Measurements from ENCODE around the gene STOM. TPM values are rescaled to one million over a fixed set of nuclear protein-coding genes. Genes with fewer than 3 reads are reported as not detected.

Gene STOM
- total RNA-seq, 1 donor from 2014 or later, result 11.0 TPM

- no peak overlapping the region for H3K27ac Mint-ChIP-seq
- TF ChIP-seq CTCF (IDR thresholded peaks at IDR 0.05; ENCODE audit: unreplicated experiment), result no peak
- no peaks in the 10 kb centered on the region for H3K9me3 Mint-ChIP-seq (ENCODE audit: low read depth)
- H3K27me3 Mint-ChIP-seq, result no peaks in the 10 kb centered on the region
- H3K4me3 Mint-ChIP-seq (ENCODE audit: low read depth), result no peak overlapping the region
- no peaks in the 10 kb centered on the region for H3K36me3 Mint-ChIP-seq (ENCODE audit: insufficient read depth)
- H3K4me1 Mint-ChIP-seq (ENCODE audit: low read depth), result peaks cover 9% of the 10 kb centered on the region
- no peak for DNase-seq (ENCODE audit: low spot score, unreplicated experiment)
Measured at GRCh38 chr9:121390372-121390771, 20.3 kb upstream of the STOM start.

GRCh38 chr9:121388140-121388905 lies 18.3 kb upstream of the STOM start:
- DNase-seq (ENCODE audit: low spot score, unreplicated experiment), result no peak
- peaks cover 9% of the 10 kb centered on the region for H3K4me1 Mint-ChIP-seq (ENCODE audit: low read depth)
- TF ChIP-seq CTCF (IDR thresholded peaks at IDR 0.05; ENCODE audit: unreplicated experiment), result no peak

GRCh38 chr9:121386442-121387175 lies 16.6 kb upstream of the STOM start:
- no peaks in the 10 kb centered on the region for H3K9me3 Mint-ChIP-seq (ENCODE audit: low read depth)
- H3K4me3 Mint-ChIP-seq (ENCODE audit: low read depth), result no peak overlapping the region
- H3K4me1 Mint-ChIP-seq (ENCODE audit: low read depth), result peaks cover 9% of the 10 kb centered on the region
- no peak for TF ChIP-seq CTCF (IDR thresholded peaks at IDR 0.05; ENCODE audit: unreplicated experiment)
- H3K36me3 Mint-ChIP-seq (ENCODE audit: insufficient read depth), result no peaks in the 10 kb centered on the region
- H3K27ac Mint-ChIP-seq, result no peak overlapping the region
- DNase-seq (ENCODE audit: low spot score, unreplicated experiment), result no peak
- H3K27me3 Mint-ChIP-seq, result no peaks in the 10 kb centered on the region

More at GRCh38 chr9:121388140-121388905, 18.3 kb upstream of the STOM start:
- Mint-ChIP-seq H3K27me3 (no peaks in the 10 kb centered on the region), H3K4me3 (ENCODE audit: low read depth) (no peak overlapping the region), H3K36me3 (ENCODE audit: insufficient read depth) (no peaks in the 10 kb centered on the region), H3K9me3 (ENCODE audit: low read depth) (no peaks in the 10 kb centered on the region), H3K27ac (no peak overlapping the region)

- DNase-seq (ENCODE audit: low spot score, unreplicated experiment), result no peak
- H3K36me3 Mint-ChIP-seq (ENCODE audit: insufficient read depth), result no peaks in the 10 kb centered on the region
- no peak overlapping the region for H3K4me3 Mint-ChIP-seq (ENCODE audit: low read depth)
- no peaks in the 10 kb centered on the region for H3K9me3 Mint-ChIP-seq (ENCODE audit: low read depth)
- H3K27ac Mint-ChIP-seq, result no peak overlapping the region
- H3K4me1 Mint-ChIP-seq (ENCODE audit: low read depth), result peaks cover 12% of the 10 kb centered on the region
- no peaks in the 10 kb centered on the region for H3K27me3 Mint-ChIP-seq
- TF ChIP-seq CTCF (IDR thresholded peaks at IDR 0.05; ENCODE audit: unreplicated experiment), result no peak
Measured at GRCh38 chr9:121383715-121384114, 13.7 kb upstream of the STOM start.

GRCh38 chr9:121380846-121381245 lies 10.8 kb upstream of the STOM start:
- Mint-ChIP-seq H3K27ac (no peak overlapping the region), H3K27me3 (no peaks in the 10 kb centered on the region)
- no peak for TF ChIP-seq CTCF (IDR thresholded peaks at IDR 0.05; ENCODE audit: unreplicated experiment)

More at GRCh38 chr9:121380846-121381245, 10.8 kb upstream of the STOM start:
- Mint-ChIP-seq H3K9me3 (ENCODE audit: low read depth) (peaks cover 8% of the 10 kb centered on the region), H3K4me3 (ENCODE audit: low read depth) (no peak overlapping the region), H3K4me1 (ENCODE audit: low read depth) (peaks cover 3% of the 10 kb centered on the region), H3K36me3 (ENCODE audit: insufficient read depth) (peaks cover 3% of the 10 kb centered on the region)
- DNase-seq (ENCODE audit: low spot score, unreplicated experiment), result no peak

Measured in progenitor cell of endocrine pancreas (in vitro differentiated cells).